Measurements from ENCODE around the gene SNIP1. TPM values are rescaled to one million over a fixed set of nuclear protein-coding genes. Genes with fewer than 3 reads are reported as not detected.
"Not testable (repeated sequence)": the region's sequence is repeated elsewhere in the genome, so short reads cannot be mapped to it uniquely, and the experiment has no call there.

Gene SNIP1
- total RNA-seq, 1 experiment from 2014 or later, result 12.9 TPM

DNA sequence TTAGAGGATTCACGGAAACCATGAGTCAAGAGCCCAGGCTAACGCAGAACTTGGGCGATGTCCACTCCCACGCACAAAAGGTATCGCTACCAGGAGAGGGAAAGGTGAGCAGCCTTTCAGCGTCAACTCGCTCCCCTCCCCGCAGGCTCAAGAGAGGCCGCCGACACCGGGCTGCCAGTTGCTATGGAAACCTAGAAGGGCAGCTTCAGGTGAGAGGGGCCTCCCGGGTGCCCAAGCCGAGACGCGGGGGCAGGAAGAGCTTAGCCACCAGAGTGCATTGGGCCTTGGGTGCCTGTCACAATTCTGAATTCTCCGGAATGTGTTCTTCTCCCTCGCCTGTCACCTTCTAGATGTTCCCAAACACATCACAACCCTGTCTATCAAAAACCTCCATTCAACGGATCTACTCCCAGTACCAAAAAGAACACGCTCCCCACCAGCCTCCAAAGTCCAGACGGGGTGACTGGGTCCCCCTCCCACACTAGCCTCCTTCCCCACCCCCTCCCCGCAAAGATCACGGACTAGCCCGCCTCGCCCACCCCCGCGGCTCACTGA lies 40.2 kb downstream of the SNIP1 start:
- DNase-seq (ENCODE audit: low spot score), result no peak

DNA sequence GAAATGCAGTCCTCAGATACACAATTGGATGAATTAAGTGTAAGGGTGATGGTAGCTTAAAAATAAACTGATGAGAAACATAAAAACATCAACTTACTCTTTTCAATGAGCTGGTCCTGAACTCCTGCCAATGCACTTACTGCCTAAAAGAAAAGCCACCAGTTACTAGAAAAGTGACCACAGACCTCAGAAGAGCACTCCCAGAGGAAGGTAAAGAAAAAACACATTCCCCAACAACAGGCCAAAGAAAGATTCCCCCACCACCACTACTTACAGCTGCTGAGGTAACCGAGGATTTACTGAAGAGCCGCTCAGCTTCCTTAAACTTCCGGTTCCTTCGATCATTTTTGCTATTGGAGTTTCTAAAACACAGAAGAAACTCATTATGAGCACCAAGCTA lies 44.9 kb downstream of the SNIP1 start:
- peak; percentile 55 for DNase-seq (ENCODE audit: low spot score)

DNA sequence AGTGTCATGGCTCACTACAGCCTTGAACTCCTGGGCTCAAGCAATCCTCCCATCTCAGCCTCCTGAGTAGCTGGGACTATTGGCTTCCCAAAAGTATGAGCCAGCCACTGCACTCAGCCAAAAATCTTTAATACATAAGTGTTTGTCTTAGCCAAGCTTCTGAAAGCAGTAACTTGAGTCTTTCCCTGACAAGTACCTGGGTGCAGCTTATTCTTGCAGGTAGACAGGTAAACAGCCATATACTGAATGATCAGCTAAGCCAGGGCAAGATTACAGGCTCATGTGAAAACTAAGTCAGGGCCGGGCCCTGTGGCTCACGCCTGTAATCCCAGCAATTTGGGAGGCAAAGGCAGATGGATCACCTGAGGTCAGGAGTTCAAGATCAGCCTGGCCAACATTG lies 47.4 kb downstream of the SNIP1 start:
- DNase-seq (ENCODE audit: low spot score), result no peak

DNA sequence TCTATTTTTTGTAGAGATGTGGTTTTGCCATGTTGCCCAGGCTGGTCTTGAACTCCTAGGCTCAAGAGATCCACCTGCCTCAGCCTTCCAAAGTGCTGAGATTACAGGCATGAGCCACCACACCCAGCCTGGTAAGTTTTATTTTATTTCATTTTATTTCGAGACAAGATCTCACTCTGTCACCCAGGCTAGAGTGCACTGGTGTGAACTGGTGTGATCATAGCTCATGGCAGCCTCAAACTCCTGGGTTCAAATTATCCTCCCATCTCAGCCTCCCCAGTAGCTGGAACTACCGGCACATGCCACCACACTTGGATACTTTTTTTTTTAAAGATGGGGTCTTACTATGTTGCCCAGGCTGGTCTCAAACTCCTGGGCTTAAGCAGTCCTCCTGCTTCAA lies 51.3 kb downstream of the SNIP1 start:
- DNase-seq (ENCODE audit: low spot score), result not testable (repeated sequence)

DNA sequence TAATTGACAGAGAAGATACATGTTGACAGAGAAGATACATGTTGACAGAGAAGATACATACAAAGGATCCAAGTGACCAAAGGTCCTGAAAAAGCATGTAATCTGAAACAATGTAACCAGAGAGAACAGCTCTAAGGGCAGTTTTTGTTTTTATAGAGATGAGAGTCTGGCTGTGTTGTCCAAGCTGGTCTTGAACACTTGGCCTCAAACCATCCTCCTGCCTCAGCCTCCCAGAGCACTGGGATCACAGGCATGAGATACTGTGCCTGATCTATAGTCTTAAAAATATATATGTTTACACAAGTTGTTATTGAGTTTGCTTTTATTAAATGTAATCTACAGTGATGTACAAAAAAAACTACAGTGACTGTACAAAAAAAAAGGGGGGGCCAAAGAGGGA lies 52.0 kb downstream of the SNIP1 start:
- DNase-seq (ENCODE audit: low spot score), result no peak

DNA sequence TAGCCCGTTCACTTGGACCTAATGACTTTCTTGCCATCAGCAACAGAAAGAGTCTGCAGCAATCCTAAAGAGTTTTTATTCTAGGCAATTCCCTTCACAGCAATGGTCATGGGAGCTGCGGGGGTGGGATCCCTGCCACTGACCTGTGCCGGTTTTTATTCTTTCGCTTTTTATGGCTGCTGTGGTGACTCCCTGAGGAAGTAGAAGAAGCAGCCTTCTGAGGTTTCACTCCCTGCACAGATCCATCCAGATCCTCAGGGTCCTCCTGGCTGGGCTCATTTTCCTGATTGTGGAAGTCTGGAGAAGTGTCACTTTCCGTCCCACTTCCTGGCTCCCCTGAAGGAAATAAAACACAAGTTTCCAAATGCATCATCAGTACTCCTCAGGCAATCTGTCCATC lies 52.4 kb downstream of the SNIP1 start:
- DNase-seq (ENCODE audit: low spot score), result no peak

DNA sequence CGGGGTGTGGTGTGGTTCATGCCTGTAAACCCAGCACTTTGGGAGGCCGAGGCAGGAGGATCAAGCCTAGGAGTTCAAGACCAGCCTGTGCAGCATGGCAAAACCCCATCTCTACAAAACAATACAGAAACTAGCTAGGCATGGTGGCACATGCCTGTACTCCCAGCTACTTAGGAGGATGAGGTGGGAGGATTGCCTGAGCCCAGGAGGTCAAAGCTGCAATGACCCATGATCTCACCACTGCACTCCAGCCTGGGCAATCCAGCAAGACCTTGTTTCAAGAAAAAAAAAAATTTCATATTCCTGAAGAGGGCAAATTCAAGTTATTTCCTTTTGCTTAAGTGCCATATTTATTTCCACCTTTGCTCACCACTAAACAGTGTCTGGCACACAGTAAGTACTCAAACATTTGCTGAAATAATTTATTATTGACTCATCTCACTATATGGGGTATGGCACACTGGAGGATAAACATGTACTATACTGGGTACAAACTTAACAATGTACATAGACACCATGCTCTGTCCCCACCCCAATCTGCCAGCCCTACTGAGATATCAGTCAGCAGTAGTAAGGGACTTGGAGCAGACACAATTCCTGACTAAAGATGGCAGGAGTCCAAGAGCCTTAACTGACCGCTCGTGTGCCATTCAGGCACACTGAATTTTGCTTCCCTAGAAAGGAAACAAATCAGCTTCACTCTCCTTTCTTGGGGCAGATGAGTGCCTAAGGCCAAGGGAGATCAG lies 55.0 kb downstream of the SNIP1 start:
- DNase-seq (ENCODE audit: low spot score), result no peak

DNA sequence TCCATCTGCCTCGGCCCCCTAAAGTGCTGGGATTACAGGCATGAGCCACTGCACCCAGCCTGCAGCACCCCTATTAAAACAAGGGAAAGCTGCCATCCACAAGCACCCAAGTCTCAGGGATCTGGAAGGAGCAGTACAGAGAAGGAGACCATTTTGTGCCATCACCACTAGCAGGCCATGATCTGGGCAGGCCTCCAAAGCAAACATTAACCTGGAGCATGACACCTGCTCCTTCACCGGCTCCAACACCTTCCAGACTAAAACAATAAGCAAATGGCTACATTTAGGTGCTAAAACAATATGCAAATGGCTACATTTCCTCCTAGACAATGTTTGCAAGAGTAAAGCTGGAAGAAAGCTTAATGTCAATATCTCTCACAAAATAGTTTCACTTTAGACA lies 56.3 kb downstream of the SNIP1 start:
- DNase-seq (ENCODE audit: low spot score), result no peak

DNA sequence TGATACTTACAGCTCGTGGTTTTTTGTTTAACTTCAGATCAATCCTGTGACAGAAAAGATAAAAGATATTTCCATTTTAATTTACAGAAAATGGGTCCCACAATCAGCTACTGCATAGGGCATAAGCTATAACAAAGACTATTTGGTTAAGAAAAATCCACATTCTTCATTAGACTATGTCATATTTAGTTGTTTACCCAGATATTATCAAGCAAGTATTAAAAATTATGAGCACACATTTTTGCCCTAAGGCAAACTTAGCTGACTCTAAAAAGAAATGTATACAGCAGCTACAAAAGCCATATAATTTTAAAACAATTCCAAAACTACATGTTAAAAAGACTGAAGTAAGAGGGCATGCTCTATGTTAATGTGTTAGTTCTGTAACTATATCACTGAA lies 58.2 kb downstream of the SNIP1 start:
- DNase-seq (ENCODE audit: low spot score), result no peak

DNA sequence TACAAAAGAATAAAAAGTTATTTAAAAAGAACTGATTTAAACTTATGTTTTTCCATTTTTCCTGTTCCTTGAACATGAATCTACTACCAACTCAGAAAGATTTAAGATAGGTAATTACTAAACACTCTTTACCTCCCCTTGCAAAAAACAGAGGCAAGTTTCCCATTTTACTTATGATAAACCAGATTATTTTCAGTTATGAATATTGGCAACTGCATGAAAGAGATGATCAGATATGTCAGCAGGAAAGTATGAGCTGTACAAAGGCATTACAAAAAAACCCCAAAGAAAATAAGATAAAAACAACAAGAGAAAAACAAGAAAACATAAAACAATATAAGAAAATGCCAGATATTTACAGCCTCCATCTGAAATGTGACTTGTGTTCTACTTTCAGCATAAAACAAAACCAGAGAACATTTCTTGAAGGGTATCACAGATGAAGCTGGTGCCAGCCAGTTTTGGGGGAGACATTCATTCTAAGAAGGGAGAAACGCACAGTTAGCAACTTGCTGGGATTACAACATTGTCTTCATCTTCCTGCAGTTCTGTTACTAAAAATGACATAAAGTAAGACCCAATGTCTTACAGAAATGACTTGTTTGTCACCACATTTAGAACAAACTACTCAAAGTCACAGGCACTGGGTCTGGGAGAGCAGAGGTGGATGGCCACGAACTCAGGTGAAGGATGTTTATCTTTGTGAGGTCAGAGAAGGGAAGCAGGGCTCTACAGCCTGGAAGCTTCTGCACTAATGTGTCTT lies 60.6 kb downstream of the SNIP1 start:
- DNase-seq (ENCODE audit: low spot score), result no peak

DNA sequence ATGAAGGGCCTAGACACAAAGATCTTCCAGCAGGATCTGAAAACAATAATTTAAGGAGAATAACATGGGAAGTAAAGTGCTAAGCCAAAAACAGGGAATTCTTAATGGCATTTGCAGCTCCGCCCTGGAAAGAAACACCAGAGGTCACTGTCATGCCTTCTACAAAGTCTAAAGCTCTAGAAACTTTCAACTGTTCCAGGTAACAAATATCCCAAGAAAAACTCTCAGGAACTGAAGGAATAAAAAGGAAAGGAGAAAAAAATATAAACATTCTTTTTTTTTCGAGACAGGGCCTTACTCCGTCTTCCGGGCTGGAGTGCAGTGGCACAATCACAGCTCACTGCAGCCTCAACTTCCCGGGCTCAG lies 66.5 kb downstream of the SNIP1 start:
- DNase-seq (ENCODE audit: low spot score), result no peak

DNA sequence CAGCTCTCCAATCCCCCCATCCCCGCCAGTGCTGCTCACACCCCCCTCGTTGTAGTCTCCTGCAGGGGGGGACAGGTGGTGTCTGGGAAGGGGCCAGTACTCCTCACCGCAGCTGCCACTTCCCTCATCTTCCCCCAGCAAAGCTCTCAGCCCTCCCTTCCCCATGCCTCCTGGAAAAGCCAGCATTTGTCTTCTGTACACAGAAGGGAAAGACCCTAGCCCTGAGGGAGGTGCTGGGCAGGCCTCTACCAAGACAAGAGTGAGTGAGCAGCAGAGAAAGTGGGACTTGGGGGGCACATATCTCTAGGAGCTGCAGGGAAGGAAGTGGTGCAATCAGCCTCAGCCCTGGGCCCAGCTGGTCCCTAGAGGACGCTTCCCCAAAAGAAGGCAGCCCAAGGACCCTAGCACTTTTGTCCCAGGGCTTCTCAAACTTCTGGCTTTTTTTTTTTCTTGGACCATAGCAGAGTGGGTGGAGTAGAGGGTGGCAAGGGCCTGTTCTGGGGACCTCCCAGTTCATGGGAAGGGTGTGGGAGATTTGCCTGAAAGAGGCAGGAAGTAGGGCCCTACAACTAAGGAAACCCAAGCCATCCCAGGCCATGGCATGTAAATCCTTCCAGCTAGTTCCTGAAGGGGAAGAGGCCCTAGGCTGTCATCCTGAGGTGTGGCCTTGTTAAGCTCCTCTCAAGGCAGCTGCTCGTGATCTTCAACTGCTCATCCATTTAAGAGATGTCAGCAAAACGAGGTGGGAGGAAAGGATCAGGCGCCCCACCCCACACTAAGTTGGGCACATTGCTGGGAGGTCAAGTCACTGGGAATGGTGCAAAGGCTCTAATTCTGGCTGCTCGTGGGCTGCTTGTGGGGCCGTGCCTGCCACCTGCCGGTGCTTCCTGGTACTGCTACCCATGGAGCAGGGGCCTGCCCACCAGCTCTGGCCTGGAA lies 67.1 kb downstream of the SNIP1 start:
- no peak for DNase-seq (ENCODE audit: low spot score)

DNA sequence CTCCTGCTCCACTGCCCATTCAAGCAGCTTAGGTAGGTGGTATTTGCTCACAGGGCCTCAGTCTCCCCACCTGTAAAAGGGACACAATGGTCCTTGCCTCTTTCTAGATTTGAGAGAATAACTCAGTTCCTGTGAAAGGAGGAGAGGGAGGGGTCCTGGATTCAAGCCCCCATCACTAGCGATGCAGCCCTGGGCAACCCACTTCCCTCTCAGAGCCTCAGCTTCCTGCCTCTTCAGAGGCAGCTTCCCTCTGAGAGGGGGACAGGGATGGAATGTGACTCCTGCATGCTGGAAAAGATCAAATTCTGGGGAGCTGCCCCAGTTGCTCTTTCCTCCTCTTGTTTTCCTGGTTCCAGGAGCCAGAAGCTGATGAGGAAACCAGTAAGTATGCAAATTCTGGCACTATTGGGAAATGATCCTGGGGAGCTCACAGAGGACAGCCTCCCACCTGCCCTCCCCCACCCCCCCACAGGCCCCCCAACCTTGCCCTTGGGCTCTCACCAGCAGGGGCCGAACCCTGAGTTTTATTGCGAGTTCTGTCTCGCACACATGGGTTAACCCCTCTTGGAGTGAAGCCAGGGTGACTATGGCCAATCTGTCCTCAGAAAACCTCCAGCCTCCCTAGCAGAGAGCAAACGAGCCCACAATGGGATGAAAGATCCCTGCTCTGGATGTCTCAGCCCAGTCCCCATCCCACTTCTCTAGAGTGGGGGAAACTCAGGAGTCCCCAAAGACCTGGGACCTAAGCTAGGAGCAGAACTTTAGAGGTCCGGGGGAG lies 68.0 kb downstream of the SNIP1 start:
- no peak for DNase-seq (ENCODE audit: low spot score)

Other genes with a start within 250 kb of the SNIP1 start
- 2.9 TPM in 2 replicates for gene ZC3H12A, start 79.7 kb downstream of the SNIP1 start, total RNA-seq (2014; rRNA removed; shearing (Covaris generic))
- 113 and 172 TPM in 2 replicates for gene MEAF6, start 39.5 kb downstream of the SNIP1 start, total RNA-seq (2014; rRNA removed; shearing (Covaris generic))
- 0.64 TPM in 1 of 2 replicates, not detected in the other for gene DNALI1, start 2.6 kb upstream of the SNIP1 start, total RNA-seq (2014; rRNA removed; shearing (Covaris generic))
- 55.3 and 64.6 TPM in 2 replicates for gene GNL2, start 41.6 kb upstream of the SNIP1 start, total RNA-seq (2014; rRNA removed; shearing (Covaris generic))
- 0.08 and 0.12 TPM in 2 replicates for gene RSPO1, start 80.6 kb upstream of the SNIP1 start, total RNA-seq (2014; rRNA removed; shearing (Covaris generic))
- gene CDCA8, start 138.2 kb upstream of the SNIP1 start, total RNA-seq (2014; rRNA removed; shearing (Covaris generic)), result 12.4 and 28.5 TPM in 2 replicates
- not detected in 2 replicates for gene EPHA10, start 210.8 kb upstream of the SNIP1 start, total RNA-seq (2014; rRNA removed; shearing (Covaris generic))
- gene MANEAL, start 239.6 kb upstream of the SNIP1 start, total RNA-seq (2014; rRNA removed; shearing (Covaris generic)), result 8.9 and 10.4 TPM in 2 replicates

Measured in H4 (cell line).